Prostate gland (tissue), 2 donors: ENCODE results near the gene EREG.

ENCODE experiments used
- POLR2A ChIP-seq: fragments of 450-650 bp; IDR thresholded peaks from one replicate; pipeline ENCODE4 v1.6.1; 2016; ENCODE audit warnings: antibody characterized with exemption, mild to moderate bottlenecking
- POLR2AphosphoS5 ChIP-seq: sonication (generic); formaldehyde crosslinking; IDR thresholded peaks from one replicate; pipeline ENCODE4 v1.6.1; 2017; ENCODE audit warnings: antibody characterized with exemption
- TF ChIP-seq, protein P1 (sequence below), 4 experiments: fragments of 200-600 bp in 2 of 4; fragments of 450-650 bp in 2 of 4; sonication (generic) in 2 of 4; IDR thresholded peaks; 1 replicate in 3 of 4; 2 replicates in 1 of 4; pipeline ENCODE4 v1.5.1; 2016 to 2019; ENCODE audit warnings: antibody characterized with exemption in 4 of 4, mild to moderate bottlenecking in 2 of 4, moderate library complexity in 2 of 4

DNA sequence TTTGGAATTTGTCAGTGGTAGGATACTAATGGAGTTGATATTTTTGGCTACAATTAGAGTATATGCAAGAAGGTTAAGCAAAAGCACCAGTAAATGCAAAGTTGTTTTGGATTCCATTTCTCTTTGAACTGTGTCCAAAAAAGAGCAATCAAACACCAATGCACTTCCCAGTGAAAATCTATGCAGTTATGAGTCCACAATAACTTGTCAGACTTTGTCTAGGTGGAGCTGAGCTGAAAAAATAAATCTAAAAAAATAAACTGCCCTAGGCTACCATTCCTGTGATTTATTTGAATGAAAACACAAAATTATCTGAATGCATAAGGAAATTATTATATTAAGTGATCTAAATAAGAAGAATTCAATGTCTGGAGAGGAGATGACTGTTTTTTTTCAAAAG is 42.9 kb downstream of the EREG start:
- TF ChIP-seq, protein P1, sequence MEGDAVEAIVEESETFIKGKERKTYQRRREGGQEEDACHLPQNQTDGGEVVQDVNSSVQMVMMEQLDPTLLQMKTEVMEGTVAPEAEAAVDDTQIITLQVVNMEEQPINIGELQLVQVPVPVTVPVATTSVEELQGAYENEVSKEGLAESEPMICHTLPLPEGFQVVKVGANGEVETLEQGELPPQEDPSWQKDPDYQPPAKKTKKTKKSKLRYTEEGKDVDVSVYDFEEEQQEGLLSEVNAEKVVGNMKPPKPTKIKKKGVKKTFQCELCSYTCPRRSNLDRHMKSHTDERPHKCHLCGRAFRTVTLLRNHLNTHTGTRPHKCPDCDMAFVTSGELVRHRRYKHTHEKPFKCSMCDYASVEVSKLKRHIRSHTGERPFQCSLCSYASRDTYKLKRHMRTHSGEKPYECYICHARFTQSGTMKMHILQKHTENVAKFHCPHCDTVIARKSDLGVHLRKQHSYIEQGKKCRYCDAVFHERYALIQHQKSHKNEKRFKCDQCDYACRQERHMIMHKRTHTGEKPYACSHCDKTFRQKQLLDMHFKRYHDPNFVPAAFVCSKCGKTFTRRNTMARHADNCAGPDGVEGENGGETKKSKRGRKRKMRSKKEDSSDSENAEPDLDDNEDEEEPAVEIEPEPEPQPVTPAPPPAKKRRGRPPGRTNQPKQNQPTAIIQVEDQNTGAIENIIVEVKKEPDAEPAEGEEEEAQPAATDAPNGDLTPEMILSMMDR (IDR thresholded peaks at IDR 0.05), result no peak
- TF ChIP-seq POLR2A (no peak), POLR2AphosphoS5 (no peak)
